KOPT-K1 (cell line): ENCODE results near the gene AIFM1.
A peak's percentile ranks its signal among the peaks of the same experiment; 100 is the strongest.
"Not testable (repeated sequence)": the region's sequence is repeated elsewhere in the genome, so short reads cannot be mapped to it uniquely, and the experiment has no call there.

Source experiments
- H3K27ac ChIP-seq: fragments of 200-600 bp; sonication (generic); 2 replicates; pipeline ENCODE4 v1.5.1; 2016; ENCODE audit warnings: antibody characterized with exemption, mild to moderate bottlenecking, low read depth, low read length; ENCODE audit not compliant: poor library complexity, severe bottlenecking
- H3K36me3 ChIP-seq: fragments of 200-600 bp; sonication (generic); 2 replicates; pipeline ENCODE4 v1.5.1; 2017; ENCODE audit warnings: antibody characterized with exemption, mild to moderate bottlenecking, low read length, moderate library complexity; ENCODE audit not compliant: insufficient read depth
- H3K9me3 ChIP-seq: fragments of 200-600 bp; sonication (generic); 2 replicates; pipeline ENCODE4 v1.5.1; 2017; ENCODE audit warnings: antibody characterized with exemption, low read length, mild to moderate bottlenecking; ENCODE audit not compliant: insufficient read depth, poor library complexity, severe bottlenecking

The AIFM1 gene

GRCh38 chrX:130117166-130117565, 48.5 kb downstream of the AIFM1 start:
- Histone ChIP-seq H3K36me3 (no peaks in the 10 kb centered on the region), H3K27ac (no peak overlapping the region), H3K9me3 (no peaks in the 10 kb centered on the region)

- H3K36me3 ChIP-seq, H3K27ac ChIP-seq: not testable (repeated sequence)
Measured at GRCh38 chrX:130115119-130115885, 50.3 kb downstream of the AIFM1 start.

GRCh38 chrX:130114141-130114588, 51.5 kb downstream of the AIFM1 start:
- no peaks in the 10 kb centered on the region for H3K36me3 ChIP-seq
- H3K27ac ChIP-seq = no peak overlapping the region
- H3K9me3 ChIP-seq = no peaks in the 10 kb centered on the region

More at GRCh38 chrX:130115119-130115885, 50.3 kb downstream of the AIFM1 start:
- H3K9me3 ChIP-seq = not testable (repeated sequence)

GRCh38 chrX:130111220-130112154, 54.2 kb downstream of the AIFM1 start:
- H3K9me3 ChIP-seq = no peaks in the 10 kb centered on the region
- H3K27ac ChIP-seq = peak overlapping the region; percentile 28

GRCh38 chrX:130110379-130111219, 55.0 kb downstream of the AIFM1 start, which contains the start of gene ELF4:
TSS of gene ELF4 (minus strand) at chrX:130110497. CDS start at chrX:130081330, 29,167 bp downstream.
- H3K36me3 ChIP-seq = no peaks in the 10 kb centered on the region; the same call in 1 of the 2 replicates
- no peaks in the 10 kb centered on the region for H3K9me3 ChIP-seq
- peak within 1 kb of the TSS; percentile 81 for H3K27ac ChIP-seq

More at GRCh38 chrX:130111220-130112154, 54.2 kb downstream of the AIFM1 start:
- H3K36me3 ChIP-seq = no peaks in the 10 kb centered on the region; the same call in 1 of the 2 replicates

GRCh38 chrX:130109429-130110378, 55.9 kb downstream of the AIFM1 start:
- Histone ChIP-seq H3K9me3 (no peaks in the 10 kb centered on the region), H3K27ac (peak overlapping the region; percentile 81), H3K36me3 (no peaks in the 10 kb centered on the region; the same call in 1 of the 2 replicates)

GRCh38 chrX:130108647-130109428, 56.8 kb downstream of the AIFM1 start:
- H3K9me3 ChIP-seq = no peaks in the 10 kb centered on the region
- H3K36me3 ChIP-seq = no peaks in the 10 kb centered on the region; the same call in 1 of the 2 replicates
- H3K27ac ChIP-seq = peak overlapping the region; percentile 81

GRCh38 chrX:130106071-130106470, 59.6 kb downstream of the AIFM1 start:
- Histone ChIP-seq H3K27ac (no peak overlapping the region), H3K9me3 (no peaks in the 10 kb centered on the region), H3K36me3 (no peaks in the 10 kb centered on the region; the same call in 1 of the 2 replicates)

- H3K27ac ChIP-seq = no peak overlapping the region
- H3K9me3 ChIP-seq = no peaks in the 10 kb centered on the region
- H3K36me3 ChIP-seq = no peaks in the 10 kb centered on the region; the same call in 1 of the 2 replicates
Measured at GRCh38 chrX:130105244-130105643, 60.4 kb downstream of the AIFM1 start.

GRCh38 chrX:130103605-130104004, 62.0 kb downstream of the AIFM1 start:
- H3K9me3 ChIP-seq = no peaks in the 10 kb centered on the region

GRCh38 chrX:130100180-130100579, 65.5 kb downstream of the AIFM1 start:
- Histone ChIP-seq H3K36me3 (no peaks in the 10 kb centered on the region), H3K9me3 (no peaks in the 10 kb centered on the region), H3K27ac (no peak overlapping the region)

More at GRCh38 chrX:130103605-130104004, 62.0 kb downstream of the AIFM1 start:
- no peaks in the 10 kb centered on the region; the same call in 1 of the 2 replicates for H3K36me3 ChIP-seq
- no peak overlapping the region for H3K27ac ChIP-seq

GRCh38 chrX:130098210-130098552, 67.5 kb downstream of the AIFM1 start:
- Histone ChIP-seq H3K27ac (peak overlapping the region; percentile 59), H3K36me3 (no peaks in the 10 kb centered on the region), H3K9me3 (no peaks in the 10 kb centered on the region)
